Stimulated activated CD4-positive, alpha-beta T cell treated with anti-CD3 and anti-CD28 coated beads, Interleukin-12 subunit alpha, Interleukin-12 subunit beta, amount 100 ng/mL, for 4 hours (primary cell): ENCODE results near the gene TCEA2.

Experiments
- DNase-seq: peaks from one replicate; pipeline ENCODE4 v3.0.0-alpha.2; 2020

The TCEA2 gene

GRCh38 chr20:64062596-64063388, at the start of gene TCEA2:
TCEA2 (plus strand) TSS chr20:64063198; CDS start chr20:64063313, 115 bp downstream.
- peak; percentile 94 for DNase-seq

DNA sequence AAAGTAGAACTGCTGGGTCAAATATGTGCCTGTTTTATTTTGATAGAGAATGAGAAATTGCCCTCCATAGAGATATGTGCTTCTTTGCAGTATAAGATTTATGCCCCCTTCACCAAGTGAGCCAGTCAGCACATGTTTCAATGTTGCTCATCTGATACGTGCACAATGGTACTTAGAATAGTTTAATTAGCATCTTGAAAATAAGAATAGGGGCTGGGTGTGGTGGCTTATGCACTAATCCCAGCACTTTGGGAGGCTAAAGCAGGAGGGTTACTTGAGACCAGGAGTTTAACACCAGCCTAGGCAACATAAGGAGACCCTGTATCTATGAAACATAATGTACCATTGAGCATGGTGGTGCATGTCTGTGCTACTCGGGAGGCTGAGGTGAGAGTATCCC, 47.4 kb upstream of the TCEA2 start:
- DNase-seq = no peak

- DNase-seq = no peak
Measured at GRCh38 chr20:64021124-64021975, 41.6 kb upstream of the TCEA2 start.

GRCh38 chr20:64022671-64023360, 40.2 kb upstream of the TCEA2 start:
- DNase-seq = no peak

- no peak for DNase-seq
Measured at GRCh38 chr20:64023361-64024140, 39.4 kb upstream of the TCEA2 start.

DNA sequence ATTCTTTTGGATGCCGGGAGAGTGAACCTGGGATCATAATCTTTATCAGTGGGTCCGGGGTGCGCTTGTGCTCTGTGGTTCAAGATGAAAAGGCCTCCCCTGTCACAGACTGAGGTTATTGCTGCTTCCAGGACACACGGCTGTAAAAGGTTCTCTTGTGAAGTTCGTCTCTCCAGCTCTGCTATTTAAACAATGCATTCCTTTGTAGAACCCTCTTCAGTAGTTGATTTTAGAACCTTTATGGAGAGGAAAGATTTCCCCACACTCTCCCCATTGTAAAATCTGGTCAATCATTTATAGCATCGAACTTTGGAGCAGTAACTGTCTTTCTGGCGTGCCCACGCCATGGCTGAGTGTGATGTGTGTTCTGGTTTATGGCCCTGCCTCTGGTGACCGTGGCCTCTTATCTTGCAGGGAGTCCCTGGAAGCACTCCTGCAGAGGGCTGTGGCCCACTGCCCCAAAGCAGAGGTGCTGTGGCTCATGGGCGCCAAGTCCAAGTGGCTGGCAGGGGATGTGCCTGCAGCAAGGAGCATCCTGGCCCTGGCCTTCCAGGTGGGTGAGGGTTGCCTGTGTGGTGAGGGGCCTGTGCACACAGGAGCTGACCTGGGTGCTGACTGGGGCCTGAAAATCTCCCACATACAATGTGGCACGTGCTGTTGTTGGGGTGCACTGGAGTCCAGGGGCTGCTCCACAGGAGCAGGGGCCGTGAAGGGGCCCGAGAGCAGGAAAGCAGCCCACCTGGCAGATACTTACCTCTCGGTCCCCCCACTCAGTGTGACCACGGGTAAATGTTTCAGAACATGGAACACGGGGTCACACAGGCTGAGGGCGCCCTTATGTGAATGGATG, 38.6 kb upstream of the TCEA2 start:
- DNase-seq = no peak

DNA sequence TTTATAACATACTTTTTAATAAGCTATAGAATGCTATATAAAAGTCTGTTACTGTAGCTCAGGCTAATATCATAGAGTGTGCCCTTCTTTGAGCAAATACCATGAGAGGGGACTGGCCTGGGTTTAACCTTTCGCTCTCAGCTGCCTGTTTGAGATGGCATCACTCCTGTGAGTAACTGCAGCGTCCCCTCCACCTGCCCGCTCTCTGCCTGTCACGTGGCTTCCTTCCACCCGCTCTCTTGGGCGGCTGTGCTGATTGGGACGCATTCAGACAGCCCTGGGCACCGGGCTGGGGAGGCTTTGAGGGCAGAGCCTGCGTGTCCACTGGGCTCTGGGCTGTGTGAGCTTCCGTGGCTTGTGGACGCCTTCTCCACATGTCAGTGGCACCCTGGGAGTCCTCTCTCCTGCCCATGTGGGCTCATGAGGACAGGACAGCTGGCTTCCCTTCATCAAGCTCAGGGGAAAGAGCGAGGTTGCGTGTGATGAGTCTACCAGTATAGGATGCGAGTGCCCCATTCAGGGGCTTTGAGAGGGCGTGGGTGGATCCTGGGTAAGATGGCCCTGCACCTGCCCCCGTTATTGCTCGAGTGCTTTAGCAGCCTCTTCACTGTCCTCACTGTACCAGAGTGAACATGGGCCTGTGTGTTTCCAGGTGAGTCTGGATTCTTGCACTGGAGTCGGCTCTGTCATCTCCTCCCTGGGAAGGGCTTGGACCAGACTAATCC, 37.7 kb upstream of the TCEA2 start:
- no peak for DNase-seq

- no peak for DNase-seq
Measured at GRCh38 chr20:64025826-64026412, 37.1 kb upstream of the TCEA2 start.

DNA sequence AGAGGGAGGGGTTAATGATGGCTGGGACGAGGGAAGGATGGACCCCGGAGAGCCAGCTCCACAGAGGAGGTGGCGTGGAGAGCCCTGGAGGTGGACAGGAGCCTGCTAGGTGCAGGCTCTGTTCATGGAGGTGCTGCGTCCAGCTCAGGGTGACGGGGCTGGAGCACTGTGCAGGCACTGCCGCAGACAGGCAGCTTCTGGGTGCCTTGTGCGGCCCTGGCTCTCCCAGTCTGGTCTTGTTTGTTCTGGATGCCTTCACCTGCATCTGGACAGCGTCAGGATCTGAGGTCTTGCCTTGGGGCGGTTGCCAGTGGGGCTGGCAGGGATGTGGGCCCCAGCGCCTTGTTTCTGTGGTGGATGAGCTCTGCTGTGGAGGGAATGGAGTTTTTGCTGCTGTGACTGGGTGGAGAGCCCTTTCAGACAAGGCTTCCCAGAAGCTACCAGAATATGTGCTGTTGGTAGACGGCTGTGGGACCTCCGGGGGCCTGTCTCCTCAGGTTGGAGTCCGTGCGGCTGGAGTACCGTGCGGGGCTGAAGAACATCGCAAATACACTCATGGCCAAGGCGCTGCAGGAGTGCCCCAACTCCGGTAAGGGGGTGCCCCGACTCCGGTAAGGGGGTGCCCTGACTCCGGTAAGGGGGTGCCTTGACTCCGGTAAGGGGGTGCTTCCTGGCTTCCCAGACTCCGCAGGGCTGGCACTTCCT, 34.9 kb upstream of the TCEA2 start:
- no peak for DNase-seq

DNA sequence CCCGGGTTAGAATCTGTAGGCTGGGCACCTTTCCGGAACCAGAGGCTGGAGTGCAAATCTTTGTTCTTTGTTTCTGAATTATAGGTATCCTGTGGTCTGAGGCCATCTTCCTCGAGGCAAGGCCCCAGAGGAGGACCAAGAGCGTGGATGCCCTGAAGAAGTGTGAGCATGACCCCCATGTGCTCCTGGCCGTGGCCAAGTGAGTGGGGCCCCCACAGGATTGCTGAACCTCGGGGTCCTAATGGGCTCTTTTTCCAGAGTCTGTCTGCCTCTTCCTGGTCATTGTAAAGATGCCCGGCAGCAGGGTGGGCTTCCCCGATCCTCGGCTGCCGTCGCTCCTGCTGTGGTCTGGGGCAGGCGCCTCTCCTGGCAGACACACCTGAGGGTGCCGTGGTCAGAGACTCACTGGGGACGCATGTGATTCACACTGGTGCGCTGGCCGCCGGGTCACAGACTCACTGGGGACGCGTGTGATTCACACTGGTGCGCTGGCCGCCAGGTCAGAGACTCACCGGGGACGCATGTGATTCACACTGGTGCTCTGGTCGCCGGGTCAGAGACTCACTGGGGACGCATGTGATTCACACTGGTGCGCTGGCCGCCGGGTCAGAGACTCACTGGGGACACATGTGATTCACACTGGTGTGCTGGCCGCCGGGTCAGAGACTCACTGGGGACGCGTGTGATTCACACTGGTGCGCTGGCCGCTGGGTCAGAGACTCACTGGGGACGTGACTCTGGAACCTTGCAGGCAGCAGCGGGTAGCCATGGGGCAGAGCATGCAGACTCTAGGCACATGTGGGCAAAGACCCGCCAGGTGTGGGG, 33.5 kb upstream of the TCEA2 start:
- no peak for DNase-seq

DNA sequence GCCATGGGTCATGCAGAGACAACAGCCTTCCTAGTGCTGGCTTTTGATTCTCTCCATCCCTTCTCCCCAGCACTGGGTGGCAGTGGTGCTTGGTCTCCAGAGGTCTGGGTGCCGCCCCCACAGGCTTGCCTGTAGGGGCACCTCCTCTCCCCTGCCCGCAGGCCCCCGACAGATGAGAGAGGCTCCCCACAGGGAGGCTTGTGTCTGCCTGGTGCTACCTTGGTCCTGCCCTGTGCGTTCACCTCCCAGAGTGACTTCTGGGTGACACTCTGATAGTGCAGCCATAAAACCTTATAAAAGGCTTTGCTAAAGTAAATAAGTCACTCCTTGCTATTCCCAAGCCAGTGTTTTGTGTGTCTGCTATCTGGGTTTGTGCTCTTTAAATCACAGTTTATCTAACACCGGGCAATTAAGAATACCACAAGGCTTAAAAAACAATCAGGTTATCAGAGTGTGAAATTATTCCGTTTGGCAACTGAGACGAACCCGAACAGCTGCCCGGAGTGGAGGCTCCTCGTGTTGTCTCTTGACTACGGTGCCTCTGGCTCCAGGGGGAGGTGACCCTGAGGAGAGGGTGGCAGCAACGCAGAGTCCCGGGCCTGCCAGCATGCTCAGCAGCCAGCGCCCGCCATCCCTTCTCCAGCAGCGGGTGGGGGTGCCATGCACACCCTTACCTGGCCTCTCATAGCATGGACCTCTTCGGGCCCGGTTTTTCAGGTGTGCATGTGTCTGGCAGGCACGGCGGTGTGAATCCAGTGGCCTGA, 32.4 kb upstream of the TCEA2 start:
- no peak for DNase-seq

- DNase-seq = no peak
Measured at GRCh38 chr20:64031822-64032314, 31.1 kb upstream of the TCEA2 start.

GRCh38 chr20:64032706-64033624, 30.0 kb upstream of the TCEA2 start:
- no peak for DNase-seq

GRCh38 chr20:64033981-64034493, 29.0 kb upstream of the TCEA2 start:
- no peak for DNase-seq

DNA sequence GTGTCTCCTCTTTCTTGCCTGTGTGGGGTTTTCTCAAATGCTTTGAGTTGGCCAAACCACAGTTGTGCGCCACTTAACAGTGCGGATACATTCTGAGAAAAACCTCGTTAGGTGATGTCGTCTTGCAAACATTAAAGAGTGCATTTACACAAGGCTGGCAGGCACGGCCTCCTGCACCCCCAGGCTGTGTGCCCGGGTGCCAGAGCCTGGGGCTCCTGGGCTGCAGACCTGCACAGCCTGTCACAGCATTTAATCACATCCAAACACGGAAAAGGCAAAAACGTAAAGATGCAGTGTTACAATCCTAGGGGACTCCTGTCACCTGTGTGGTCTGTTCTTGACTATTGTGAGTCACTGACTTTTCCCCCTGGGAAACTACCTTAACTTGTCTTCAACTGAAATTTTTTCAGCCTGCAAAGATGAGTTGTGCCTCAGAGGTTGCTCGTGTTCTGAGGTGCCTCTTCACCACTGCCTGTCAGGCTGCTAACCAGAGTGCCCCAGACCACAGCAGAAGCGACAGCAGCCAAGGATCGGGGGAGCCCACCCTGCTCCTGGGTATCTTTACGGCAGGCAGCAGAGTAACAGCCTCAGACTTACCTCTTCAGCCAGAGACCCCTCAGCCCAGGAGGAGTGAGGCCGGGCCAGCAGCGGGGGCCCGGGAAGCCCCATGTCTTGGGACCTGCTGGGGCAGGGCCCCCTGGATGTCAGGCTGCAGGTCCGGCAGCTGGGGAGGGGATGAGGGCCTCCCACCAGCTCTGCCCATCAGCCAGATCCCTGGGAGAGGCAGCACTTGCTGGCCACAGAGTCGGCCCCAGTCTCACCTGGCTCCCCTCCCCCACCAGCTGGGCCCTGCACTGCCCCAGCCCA, 27.7 kb upstream of the TCEA2 start:
- DNase-seq = no peak

DNA sequence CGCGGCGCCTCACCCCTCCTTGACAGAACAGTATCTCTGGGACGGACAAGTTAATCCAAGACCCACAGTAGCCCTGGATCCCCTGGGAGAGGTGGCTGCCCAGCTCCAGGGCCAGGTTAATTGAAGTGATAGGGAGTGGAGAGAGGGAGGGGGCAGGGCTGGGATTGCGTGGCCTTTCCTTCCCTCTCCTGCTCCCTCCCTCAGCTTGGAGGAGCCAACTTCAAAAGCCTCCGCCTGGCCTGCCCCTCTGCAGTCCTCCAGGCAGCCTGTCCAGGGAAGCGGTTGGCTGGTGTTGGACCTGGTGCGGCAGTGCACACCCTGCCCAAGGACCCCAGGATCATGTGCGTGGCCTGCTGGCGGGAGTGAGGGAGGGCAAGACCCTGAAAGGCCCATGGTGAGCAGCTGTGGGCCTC, 27.1 kb upstream of the TCEA2 start, which contains the start of gene C20orf204:
Gene C20orf204 (plus strand): TSS at position 250 of the 413 bp plus-strand sequence. CDS start 142 bp downstream, at position 392.
- DNase-seq = no peak
